Measurements from ENCODE around the gene OR6T1. TPM values are rescaled to one million over a fixed set of nuclear protein-coding genes. Genes with fewer than 3 reads are reported as not detected.
A peak's percentile ranks its signal among the peaks of the same experiment; 100 is the strongest.

The OR6T1 gene
- polyA plus RNA-seq (2013, experiment 1 of 2): not detected
- polyA plus RNA-seq (2013, experiment 2 of 2): not detected

GRCh38 chr11:123943738-123944137 is at the start of gene OR6T1:
OR6T1 (minus strand) TSS chr11:123943838; CDS start chr11:123943838, 0 bp downstream.
- no peak within 1 kb of the TSS for H3K4me3 ChIP-seq (ENCODE audit: low read length)
- no peaks in the 10 kb centered on the region for H3K36me3 ChIP-seq (ENCODE audit: control insufficient read depth, insufficient read depth, low read length)
- H2AK5ac ChIP-seq (ENCODE audit: low read length): no peak within 1 kb of the TSS
- no peaks in the 10 kb centered on the region for H3K79me1 ChIP-seq (ENCODE audit: low read length)
- H3K27ac ChIP-seq (ENCODE audit: low read depth, low read length): no peak within 1 kb of the TSS
- H2BK5ac ChIP-seq (ENCODE audit: low read length): no peak within 1 kb of the TSS
- no peaks in the 10 kb centered on the region for H3K27me3 ChIP-seq (ENCODE audit: insufficient read depth, low read length, poor library complexity)
- no peak within 1 kb of the TSS for H3K4ac ChIP-seq (ENCODE audit: low read depth, low read length)
- H4K5ac ChIP-seq (ENCODE audit: low read length): no peak within 1 kb of the TSS
- no peak within 1 kb of the TSS for H3K18ac ChIP-seq (ENCODE audit: low read length)
- H3K4me1 ChIP-seq (ENCODE audit: control insufficient read depth, low read depth, low read length): no peaks in the 10 kb centered on the region
- H3K56ac ChIP-seq (ENCODE audit: low read length): no peak within 1 kb of the TSS
- no CpG with 5 or more reads among the region's 3 CpGs for WGBS (ENCODE audit: extremely low coverage, insufficient coverage, low lambda C conversion rate)
- no peak within 1 kb of the TSS for H3K4me2 ChIP-seq (ENCODE audit: low read length)
- H2BK120ac ChIP-seq (ENCODE audit: low read depth, low read length): no peak within 1 kb of the TSS
- H3K23ac ChIP-seq (ENCODE audit: low read length): no peak within 1 kb of the TSS
- H2BK15ac ChIP-seq (replicated peaks; ENCODE audit: low read depth): no peak within 1 kb of the TSS
- no peak within 1 kb of the TSS for H3K9ac ChIP-seq (ENCODE audit: low read length)
- DNase-seq: no peak
- no peak within 1 kb of the TSS for H4K8ac ChIP-seq (ENCODE audit: low read depth, low read length)
- no peaks in the 10 kb centered on the region for H3K79me2 ChIP-seq (ENCODE audit: control insufficient read depth, insufficient read depth, low read length)

- Histone ChIP-seq H3K79me1 (ENCODE audit: low read length) (no peaks in the 10 kb centered on the region), H2AK5ac (ENCODE audit: low read length) (no peak overlapping the region), H3K27me3 (ENCODE audit: insufficient read depth, low read length, poor library complexity) (no peaks in the 10 kb centered on the region), H3K4me1 (ENCODE audit: control insufficient read depth, low read depth, low read length) (no peaks in the 10 kb centered on the region), H3K56ac (ENCODE audit: low read length) (no peak overlapping the region), H3K4ac (ENCODE audit: low read depth, low read length) (no peak overlapping the region), H3K18ac (ENCODE audit: low read length) (no peak overlapping the region), H2BK120ac (ENCODE audit: low read depth, low read length) (no peak overlapping the region), H3K27ac (ENCODE audit: low read depth, low read length) (no peak overlapping the region), H3K9ac (ENCODE audit: low read length) (no peak overlapping the region), H3K36me3 (ENCODE audit: control insufficient read depth, insufficient read depth, low read length) (no peaks in the 10 kb centered on the region), H2BK5ac (ENCODE audit: low read length) (no peak overlapping the region), H4K8ac (ENCODE audit: low read depth, low read length) (no peak overlapping the region), H2BK15ac (replicated peaks; ENCODE audit: low read depth) (no peak overlapping the region), H3K23ac (ENCODE audit: low read length) (no peak overlapping the region), H3K4me3 (ENCODE audit: low read length) (no peak overlapping the region), H3K79me2 (ENCODE audit: control insufficient read depth, insufficient read depth, low read length) (no peaks in the 10 kb centered on the region), H3K4me2 (ENCODE audit: low read length) (no peak overlapping the region), H4K5ac (ENCODE audit: low read length) (no peak overlapping the region)
- no CpG with 5 or more reads among the region's 5 CpGs for WGBS (ENCODE audit: extremely low coverage, insufficient coverage, low lambda C conversion rate)
- no peak for DNase-seq
Observed at GRCh38 chr11:123979311-123979710, 35.7 kb upstream of the OR6T1 start.

- Histone ChIP-seq H3K23ac (ENCODE audit: low read length) (no peak within 1 kb of the TSS), H3K4me2 (ENCODE audit: low read length) (no peak within 1 kb of the TSS), H4K5ac (ENCODE audit: low read length) (no peak within 1 kb of the TSS), H3K18ac (ENCODE audit: low read length) (no peak within 1 kb of the TSS), H2AK5ac (ENCODE audit: low read length) (peak within 1 kb of the TSS; percentile 56), H2BK120ac (ENCODE audit: low read depth, low read length) (no peak within 1 kb of the TSS), H4K8ac (ENCODE audit: low read depth, low read length) (no peak within 1 kb of the TSS), H2BK5ac (ENCODE audit: low read length) (no peak within 1 kb of the TSS), H3K4me1 (ENCODE audit: control insufficient read depth, low read depth, low read length) (no peaks in the 10 kb centered on the region), H3K27me3 (ENCODE audit: insufficient read depth, low read length, poor library complexity) (no peaks in the 10 kb centered on the region), H2BK15ac (replicated peaks; ENCODE audit: low read depth) (no peak within 1 kb of the TSS), H3K56ac (ENCODE audit: low read length) (no peak within 1 kb of the TSS), H3K79me1 (ENCODE audit: low read length) (no peaks in the 10 kb centered on the region), H3K79me2 (ENCODE audit: control insufficient read depth, insufficient read depth, low read length) (no peaks in the 10 kb centered on the region), H3K4ac (ENCODE audit: low read depth, low read length) (no peak within 1 kb of the TSS), H3K36me3 (ENCODE audit: control insufficient read depth, insufficient read depth, low read length) (no peaks in the 10 kb centered on the region), H3K4me3 (ENCODE audit: low read length) (no peak within 1 kb of the TSS), H3K27ac (ENCODE audit: low read depth, low read length) (no peak within 1 kb of the TSS), H3K9ac (ENCODE audit: low read length) (no peak within 1 kb of the TSS)
- peak; percentile 47 for DNase-seq
Observed at GRCh38 chr11:123977731-123978347, 34.2 kb upstream of the OR6T1 start, which contains the start of gene OR10S1. OR10S1 (minus strand) TSS chr11:123977781; CDS start chr11:123977664, 117 bp downstream.

GRCh38 chr11:123976770-123977560 is 33.3 kb upstream of the OR6T1 start:
- Histone ChIP-seq H2BK5ac (ENCODE audit: low read length) (no peak overlapping the region), H3K36me3 (ENCODE audit: control insufficient read depth, insufficient read depth, low read length) (no peaks in the 10 kb centered on the region), H3K4me2 (ENCODE audit: low read length) (no peak overlapping the region), H2AK5ac (ENCODE audit: low read length) (peak overlapping the region; percentile 56), H3K23ac (ENCODE audit: low read length) (no peak overlapping the region), H2BK15ac (replicated peaks; ENCODE audit: low read depth) (no peak overlapping the region), H3K27ac (ENCODE audit: low read depth, low read length) (no peak overlapping the region), H4K5ac (ENCODE audit: low read length) (no peak overlapping the region), H2BK120ac (ENCODE audit: low read depth, low read length) (no peak overlapping the region), H3K9ac (ENCODE audit: low read length) (no peak overlapping the region), H3K79me1 (ENCODE audit: low read length) (no peaks in the 10 kb centered on the region), H3K4me1 (ENCODE audit: control insufficient read depth, low read depth, low read length) (no peaks in the 10 kb centered on the region), H4K8ac (ENCODE audit: low read depth, low read length) (no peak overlapping the region), H3K56ac (ENCODE audit: low read length) (no peak overlapping the region), H3K27me3 (ENCODE audit: insufficient read depth, low read length, poor library complexity) (no peaks in the 10 kb centered on the region), H3K18ac (ENCODE audit: low read length) (no peak overlapping the region), H3K4me3 (ENCODE audit: low read length) (no peak overlapping the region), H3K79me2 (ENCODE audit: control insufficient read depth, insufficient read depth, low read length) (no peaks in the 10 kb centered on the region), H3K4ac (ENCODE audit: low read depth, low read length) (no peak overlapping the region)
- WGBS (ENCODE audit: extremely low coverage, insufficient coverage, low lambda C conversion rate): no CpG with 5 or more reads among the region's 18 CpGs
- no peak for DNase-seq

GRCh38 chr11:123973816-123974215 is 30.2 kb upstream of the OR6T1 start:
- Histone ChIP-seq H3K4me3 (ENCODE audit: low read length) (no peak overlapping the region), H2BK15ac (replicated peaks; ENCODE audit: low read depth) (no peak overlapping the region), H3K27ac (ENCODE audit: low read depth, low read length) (no peak overlapping the region), H4K8ac (ENCODE audit: low read depth, low read length) (no peak overlapping the region), H3K79me1 (ENCODE audit: low read length) (no peaks in the 10 kb centered on the region), H3K27me3 (ENCODE audit: insufficient read depth, low read length, poor library complexity) (no peaks in the 10 kb centered on the region), H3K4me2 (ENCODE audit: low read length) (no peak overlapping the region), H2BK120ac (ENCODE audit: low read depth, low read length) (no peak overlapping the region), H2BK5ac (ENCODE audit: low read length) (no peak overlapping the region), H3K56ac (ENCODE audit: low read length) (no peak overlapping the region), H4K5ac (ENCODE audit: low read length) (no peak overlapping the region), H3K4ac (ENCODE audit: low read depth, low read length) (no peak overlapping the region), H3K79me2 (ENCODE audit: control insufficient read depth, insufficient read depth, low read length) (no peaks in the 10 kb centered on the region), H3K4me1 (ENCODE audit: control insufficient read depth, low read depth, low read length) (no peaks in the 10 kb centered on the region), H3K23ac (ENCODE audit: low read length) (no peak overlapping the region), H3K36me3 (ENCODE audit: control insufficient read depth, insufficient read depth, low read length) (no peaks in the 10 kb centered on the region), H2AK5ac (ENCODE audit: low read length) (no peak overlapping the region), H3K18ac (ENCODE audit: low read length) (no peak overlapping the region), H3K9ac (ENCODE audit: low read length) (no peak overlapping the region)
- DNase-seq: no peak
- no CpG with 5 or more reads among the region's 1 CpG for WGBS (ENCODE audit: extremely low coverage, insufficient coverage, low lambda C conversion rate)
